GM19351 (cell line): Measurements from ENCODE around the gene CHRFAM7A.
"Not testable (repeated sequence)": the region's sequence is repeated elsewhere in the genome, so short reads cannot be mapped to it uniquely, and the experiment has no call there.

ENCODE experiments used
- ATAC-seq: cut with Tn5 transposase; IDR thresholded peaks from one replicate; pipeline ENCODE4 v1.9.1; 2021; ENCODE audit warnings: mild to moderate bottlenecking, moderate library complexity; ENCODE audit not compliant: unreplicated experiment

Gene CHRFAM7A

GRCh38 chr15:30321063-30321462, 72.3 kb downstream of the CHRFAM7A start:
- not testable (repeated sequence) for ATAC-seq

GRCh38 chr15:30315704-30316103, 77.6 kb downstream of the CHRFAM7A start:
- not testable (repeated sequence) for ATAC-seq

GRCh38 chr15:30310575-30310974, 82.8 kb downstream of the CHRFAM7A start:
- ATAC-seq: not testable (repeated sequence)
